Left renal cortex interstitium (tissue), 4 donors: ENCODE results near the gene PHLDA1. TPM values are rescaled to one million over a fixed set of nuclear protein-coding genes. Genes with fewer than 3 reads are reported as not detected.
A peak's percentile ranks its signal among the peaks of the same experiment; 100 is the strongest.

Source experiments
- DNase-seq, 4 donors: peaks; one replicate each; pipeline ENCODE4 v3.0.0-alpha.2; 2013; ENCODE audit warnings: low read depth in 4 of 4, low spot score in 2 of 4, missing footprints in 1 of 4
- polyA plus RNA-seq, 4 donors: library from polyadenylated mRNA; unstranded; fragments of 120-200 nt; gene quantifications; one replicate each; pipeline ENCODE4 v1.2.1, GENCODE V29; 2013; ENCODE audit not compliant: insufficient read length in 4 of 4

The PHLDA1 gene
- polyA plus RNA-seq, result 10 to 100 TPM; 32.7 to 44.7 (median 38.2) TPM

GRCh38 chr12:76031414-76032042, at the start of gene PHLDA1:
PHLDA1 (minus strand) TSS chr12:76031776.
- DNase-seq, result peak in 3 of 4 donors; percentile 90 to 94 (median 94)

- DNase-seq, result no peak
Measured at GRCh38 chr12:76080729-76081415, 49.3 kb upstream of the PHLDA1 start.

- no peak for DNase-seq
Measured at GRCh38 chr12:76080017-76080728, 48.6 kb upstream of the PHLDA1 start.

GRCh38 chr12:76078748-76079147, 47.2 kb upstream of the PHLDA1 start:
- DNase-seq, result no peak

- no peak for DNase-seq
Measured at GRCh38 chr12:76075448-76075847, 43.9 kb upstream of the PHLDA1 start.

GRCh38 chr12:76074701-76075336, 43.2 kb upstream of the PHLDA1 start:
- no peak for DNase-seq

- no peak for DNase-seq
Measured at GRCh38 chr12:76073561-76073960, 42.0 kb upstream of the PHLDA1 start.

- DNase-seq, result no peak
Measured at GRCh38 chr12:76072568-76072967, 41.0 kb upstream of the PHLDA1 start.

- DNase-seq, result no peak
Measured at GRCh38 chr12:76069339-76069738, 37.8 kb upstream of the PHLDA1 start.

- DNase-seq, result no peak
Measured at GRCh38 chr12:76065917-76066316, 34.3 kb upstream of the PHLDA1 start.

- no peak for DNase-seq
Measured at GRCh38 chr12:76064904-76065303, 33.3 kb upstream of the PHLDA1 start.

- DNase-seq, result no peak
Measured at GRCh38 chr12:76060111-76060510, 28.5 kb upstream of the PHLDA1 start.

GRCh38 chr12:76057326-76057725, 25.8 kb upstream of the PHLDA1 start:
- DNase-seq, result no peak

- DNase-seq, result no peak
Measured at GRCh38 chr12:76055393-76055792, 23.8 kb upstream of the PHLDA1 start.

- no peak for DNase-seq
Measured at GRCh38 chr12:76049575-76050251, 18.1 kb upstream of the PHLDA1 start.

- no peak for DNase-seq
Measured at GRCh38 chr12:76047742-76048141, 16.2 kb upstream of the PHLDA1 start.

GRCh38 chr12:76047060-76047459, 15.5 kb upstream of the PHLDA1 start:
- DNase-seq, result no peak

GRCh38 chr12:76043377-76043776, 11.8 kb upstream of the PHLDA1 start:
- no peak for DNase-seq

GRCh38 chr12:76042147-76042546, 10.6 kb upstream of the PHLDA1 start:
- DNase-seq, result no peak

- no peak for DNase-seq
Measured at GRCh38 chr12:76041406-76041805, 9.8 kb upstream of the PHLDA1 start.

- DNase-seq, result no peak
Measured at GRCh38 chr12:76040461-76040860, 8.9 kb upstream of the PHLDA1 start.
